ENCODE data around the gene NTM. TPM values are rescaled to one million over a fixed set of nuclear protein-coding genes. Genes with fewer than 3 reads are reported as not detected.
"Not testable (repeated sequence)": the region's sequence is repeated elsewhere in the genome, so short reads cannot be mapped to it uniquely, and the experiment has no call there.

NTM gene
- total and polyA plus RNA-seq, 2 experiments from 2014 or later, result 1.1 to 1.7 TPM

GRCh38 chr11:132068556-132068955, 698.1 kb downstream of the NTM start:
- Histone ChIP-seq H3K4me3 (no peak overlapping the region), H3K27ac (no peak overlapping the region), H3K36me3 (no peaks in the 10 kb centered on the region), H3K9me3 (ENCODE audit: low read depth) (no peaks in the 10 kb centered on the region), H3K27me3 (peaks cover 11% of the 10 kb centered on the region), H3K4me1 (ENCODE audit: low read depth) (no peaks in the 10 kb centered on the region)
- no peak for TF ChIP-seq CTCF (IDR thresholded peaks at IDR 0.05; ENCODE audit: low read depth, low read length)
- DNase-seq (ENCODE audit: low read depth in 1 of 2, low spot score in 1 of 2), result no peak

GRCh38 chr11:132069593-132069992, 699.2 kb downstream of the NTM start:
- not testable (repeated sequence) for H3K36me3 ChIP-seq; H3K9me3 ChIP-seq (ENCODE audit: low read depth); DNase-seq (ENCODE audit: low read depth in 1 of 2, low spot score in 1 of 2); H3K4me3 ChIP-seq; H3K4me1 ChIP-seq (ENCODE audit: low read depth); H3K27ac ChIP-seq; H3K27me3 ChIP-seq

DNA sequence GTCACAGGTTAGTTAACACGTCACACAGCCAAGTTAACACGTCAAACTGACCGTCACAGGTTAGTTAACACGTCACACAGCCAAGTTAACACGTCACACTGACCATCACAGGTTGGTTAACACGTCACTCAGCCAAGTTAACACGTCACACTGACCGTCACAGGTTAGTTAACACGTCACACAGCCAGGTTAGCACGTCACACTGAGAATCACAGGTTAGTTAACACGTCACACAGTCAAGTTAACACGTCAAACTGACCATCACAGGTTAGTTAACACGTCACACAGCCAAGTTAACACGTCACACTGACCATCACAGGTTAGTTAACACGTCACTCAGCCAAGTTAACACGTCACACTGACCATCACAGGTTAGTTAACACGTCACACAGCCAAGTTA, 700.5 kb downstream of the NTM start:
- DNase-seq (ENCODE audit: low read depth in 1 of 2, low spot score in 1 of 2); H3K27me3 ChIP-seq; H3K4me1 ChIP-seq (ENCODE audit: low read depth); H3K27ac ChIP-seq; H3K9me3 ChIP-seq (ENCODE audit: low read depth); H3K36me3 ChIP-seq; H3K4me3 ChIP-seq: not testable (repeated sequence)

DNA sequence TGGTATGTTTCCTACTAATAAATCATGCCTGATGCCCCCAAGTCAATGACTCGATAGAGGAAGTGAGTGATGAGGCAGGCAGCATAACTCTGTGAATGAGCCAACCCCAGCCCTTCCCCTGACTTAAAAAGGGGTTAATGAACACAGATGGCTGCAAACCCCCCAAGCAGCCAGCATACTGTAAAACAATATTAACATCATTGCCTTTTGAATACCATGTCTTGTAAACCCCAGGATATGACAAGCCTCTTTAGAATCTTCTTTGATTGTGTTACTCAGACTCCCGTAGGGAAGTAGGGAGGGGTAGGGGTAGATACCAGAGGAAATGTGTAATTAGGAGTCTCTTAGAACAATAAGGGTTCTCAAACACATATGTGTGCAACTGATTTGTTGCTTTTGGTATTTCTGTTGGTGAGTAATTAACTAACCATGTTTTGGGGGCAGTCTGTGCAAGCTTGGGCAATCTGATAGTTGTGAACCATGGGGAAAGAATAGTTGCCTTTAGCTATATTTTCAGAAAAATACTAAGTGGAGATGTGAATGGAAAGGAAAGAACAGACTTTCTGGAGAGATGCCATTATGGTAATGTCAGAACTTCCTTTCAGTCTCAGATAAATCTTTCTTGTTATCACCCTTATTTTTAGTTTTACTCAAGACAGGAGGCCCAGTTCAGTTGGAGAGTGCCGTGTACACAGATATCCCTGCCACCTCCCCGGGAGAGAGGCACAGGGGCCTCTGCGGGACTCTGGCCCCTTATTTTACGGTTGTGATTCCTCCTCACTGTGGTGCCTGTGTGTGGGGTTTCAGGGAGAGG, 701.8 kb downstream of the NTM start:
- no peak for TF ChIP-seq CTCF (IDR thresholded peaks at IDR 0.05; ENCODE audit: low read depth, low read length)
- Histone ChIP-seq H3K4me3 (no peak overlapping the region), H3K4me1 (ENCODE audit: low read depth) (peaks cover 12% of the 10 kb centered on the region), H3K36me3 (no peaks in the 10 kb centered on the region), H3K27ac (no peak overlapping the region), H3K9me3 (ENCODE audit: low read depth) (no peaks in the 10 kb centered on the region), H3K27me3 (no peaks in the 10 kb centered on the region)
- peak in 1 of 2 donors; percentile 90 for DNase-seq (ENCODE audit: low read depth in 1 of 2, low spot score in 1 of 2)

- H3K36me3 ChIP-seq, result no peaks in the 10 kb centered on the region
- peak in 1 of 2 donors; percentile 28 for DNase-seq (ENCODE audit: low read depth in 1 of 2, low spot score in 1 of 2)
- no peaks in the 10 kb centered on the region for H3K27me3 ChIP-seq
- H3K4me1 ChIP-seq (ENCODE audit: low read depth), result peaks cover 15% of the 10 kb centered on the region
- no peaks in the 10 kb centered on the region for H3K9me3 ChIP-seq (ENCODE audit: low read depth)
- H3K27ac ChIP-seq, result no peak overlapping the region
- no peak overlapping the region for H3K4me3 ChIP-seq
- TF ChIP-seq CTCF (IDR thresholded peaks at IDR 0.05; ENCODE audit: low read depth, low read length), result no peak
These were observed 702.4 kb downstream of the NTM start for GRCh38 chr11:132072858-132073211.

DNA sequence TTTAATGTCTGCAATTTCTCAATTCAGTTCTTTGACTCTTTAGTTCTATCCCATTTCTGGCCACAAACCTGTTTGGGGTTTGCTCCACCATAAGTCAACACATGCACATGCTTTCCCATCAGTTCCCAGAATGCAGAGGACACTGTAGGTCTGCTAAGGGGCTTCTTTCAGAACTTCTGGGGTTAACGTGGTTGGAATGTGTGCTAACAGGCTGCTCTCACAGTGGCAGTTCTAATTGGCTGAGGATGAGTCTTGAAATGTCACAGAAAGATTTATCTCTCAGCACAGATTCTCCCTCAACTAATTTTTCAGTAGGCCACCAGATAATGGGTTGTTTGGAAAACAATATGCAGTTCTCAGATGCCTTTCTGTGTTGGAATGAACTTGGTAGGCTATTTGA, 703.4 kb downstream of the NTM start:
- peaks cover 15% of the 10 kb centered on the region for H3K4me1 ChIP-seq (ENCODE audit: low read depth)
- no peak for TF ChIP-seq CTCF (IDR thresholded peaks at IDR 0.05; ENCODE audit: low read depth, low read length)
- no peak overlapping the region for H3K4me3 ChIP-seq
- no peaks in the 10 kb centered on the region for H3K9me3 ChIP-seq (ENCODE audit: low read depth)
- no peaks in the 10 kb centered on the region for H3K36me3 ChIP-seq
- no peak for DNase-seq (ENCODE audit: low read depth in 1 of 2, low spot score in 1 of 2)
- no peaks in the 10 kb centered on the region for H3K27me3 ChIP-seq
- H3K27ac ChIP-seq, result no peak overlapping the region
